Activated T-cell treated with anti-CD3 and anti-CD28 coated beads, Interleukin-2, amount 50 U/mL, for 1 hour (primary cell): Measurements from ENCODE around the gene IGLON5.
A peak's percentile ranks its signal among the peaks of the same experiment; 100 is the strongest.

Experiments
- DNase-seq: peaks from one replicate; pipeline ENCODE4 v3.0.0-alpha.2; 2020

The IGLON5 gene

DNA sequence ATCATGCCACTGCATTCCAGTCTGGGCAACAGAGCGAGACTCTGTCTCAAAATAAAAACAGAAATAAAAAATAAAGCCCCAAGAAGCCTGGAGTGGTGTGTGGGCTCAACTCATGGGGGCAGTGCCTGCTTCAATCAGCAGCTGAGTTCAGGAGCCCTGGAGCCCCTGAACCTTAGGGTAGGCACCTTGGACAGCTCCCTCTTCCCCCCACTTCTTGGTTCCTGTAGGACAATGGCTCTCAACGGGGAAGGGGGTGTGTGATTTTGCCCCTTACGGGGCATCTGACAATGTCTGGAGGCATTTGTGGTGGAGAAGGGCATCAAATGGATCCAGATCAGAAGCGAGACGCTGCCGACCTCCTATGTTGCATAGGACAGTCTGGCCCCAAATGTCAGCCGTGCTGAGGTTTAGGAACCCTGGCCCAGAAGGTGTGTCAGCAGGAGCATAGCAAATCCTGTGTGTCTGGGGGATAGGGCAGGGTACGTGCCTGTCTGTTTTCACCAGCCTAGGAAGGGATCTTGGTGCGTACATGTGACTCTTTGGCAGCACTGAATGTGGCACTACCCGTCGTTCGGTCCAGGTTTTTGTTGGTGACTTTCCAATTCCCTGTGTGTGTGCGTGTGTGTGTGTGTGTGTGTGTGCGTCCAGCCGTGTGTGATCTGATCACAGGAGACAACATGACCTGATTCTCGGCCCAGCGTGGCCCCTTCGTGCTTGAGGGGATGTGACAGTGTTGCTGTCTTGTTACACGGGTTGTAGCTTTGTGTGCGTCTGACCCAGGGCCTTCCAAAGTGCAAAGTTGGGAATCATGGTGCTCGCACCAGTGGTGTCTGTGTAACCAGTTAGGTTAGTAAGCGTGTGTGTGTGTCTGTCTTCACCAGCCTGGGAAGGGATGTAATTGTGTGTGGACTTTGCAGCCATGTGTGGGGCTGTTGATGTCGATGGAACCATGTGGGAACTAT is 7.5 kb downstream of the IGLON5 start:
- DNase-seq: no peak

DNA sequence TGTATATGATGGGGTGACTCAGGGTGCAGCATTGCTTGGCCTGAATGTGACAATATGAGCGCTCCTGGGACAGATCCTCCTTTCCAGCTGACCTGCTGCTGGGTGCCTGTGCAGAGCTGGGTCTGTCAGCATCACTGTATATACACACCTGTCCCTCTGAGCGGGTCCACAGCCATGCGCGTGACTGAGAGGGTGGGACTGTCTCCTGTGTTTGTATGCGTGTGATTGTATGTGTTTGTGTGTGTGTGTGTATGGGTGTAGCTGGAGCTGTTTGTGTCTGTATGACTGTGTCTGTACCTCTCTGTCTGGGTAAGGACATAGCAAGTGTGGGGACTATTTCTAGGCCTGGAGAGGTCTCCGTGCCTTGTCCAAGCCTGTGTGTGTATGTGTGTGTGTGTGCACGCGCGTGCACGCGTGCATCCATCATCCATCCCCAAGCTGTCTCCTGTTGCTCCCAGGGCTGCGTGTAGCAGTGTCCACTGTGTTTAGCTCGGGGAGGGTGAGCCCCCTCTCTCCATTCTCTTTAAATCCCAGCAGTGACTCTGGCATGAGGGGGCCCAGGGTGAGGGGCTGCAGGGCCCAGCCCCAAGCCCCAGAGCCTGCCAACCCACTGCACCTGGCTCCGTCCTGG is 8.3 kb downstream of the IGLON5 start:
- DNase-seq: no peak

DNA sequence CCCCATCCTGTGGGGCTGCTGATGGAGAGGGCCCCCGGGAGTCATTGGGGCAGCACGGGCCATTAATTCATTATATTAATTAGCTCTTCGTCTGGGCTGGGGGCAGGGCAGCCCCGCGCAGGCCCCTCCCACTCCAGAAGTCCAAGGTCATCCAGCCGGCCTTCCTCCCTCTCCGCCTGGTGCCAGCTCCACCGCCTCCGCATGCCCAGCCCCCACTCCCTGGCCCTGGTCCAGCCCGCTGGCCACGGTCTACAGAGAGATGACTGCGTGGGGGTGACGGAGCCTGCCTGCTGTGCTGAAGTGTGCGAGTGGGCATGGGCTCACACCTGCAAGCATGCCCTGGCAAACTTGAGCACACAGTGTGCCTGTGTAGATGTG is 8.8 kb downstream of the IGLON5 start:
- DNase-seq: no peak

DNA sequence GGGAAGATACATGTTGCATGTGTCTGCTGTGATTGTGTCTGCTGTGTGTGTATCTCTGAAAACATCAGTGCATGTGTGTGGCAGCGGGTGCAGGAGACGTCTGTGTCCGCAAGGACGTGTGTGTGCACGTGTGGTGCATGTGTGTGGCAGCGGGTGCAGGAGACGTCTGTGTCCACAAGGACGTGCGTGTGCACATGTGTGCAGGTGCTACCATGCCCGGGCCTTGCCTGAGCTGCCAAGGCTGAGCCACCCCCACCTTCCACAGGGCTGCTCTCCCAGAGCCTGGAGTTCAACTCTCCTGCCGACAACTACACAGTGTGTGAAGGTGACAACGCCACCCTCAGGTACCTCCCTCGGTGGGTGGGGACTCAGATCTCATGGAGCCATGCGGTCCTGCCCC is 10.4 kb downstream of the IGLON5 start:
- DNase-seq: no peak

DNA sequence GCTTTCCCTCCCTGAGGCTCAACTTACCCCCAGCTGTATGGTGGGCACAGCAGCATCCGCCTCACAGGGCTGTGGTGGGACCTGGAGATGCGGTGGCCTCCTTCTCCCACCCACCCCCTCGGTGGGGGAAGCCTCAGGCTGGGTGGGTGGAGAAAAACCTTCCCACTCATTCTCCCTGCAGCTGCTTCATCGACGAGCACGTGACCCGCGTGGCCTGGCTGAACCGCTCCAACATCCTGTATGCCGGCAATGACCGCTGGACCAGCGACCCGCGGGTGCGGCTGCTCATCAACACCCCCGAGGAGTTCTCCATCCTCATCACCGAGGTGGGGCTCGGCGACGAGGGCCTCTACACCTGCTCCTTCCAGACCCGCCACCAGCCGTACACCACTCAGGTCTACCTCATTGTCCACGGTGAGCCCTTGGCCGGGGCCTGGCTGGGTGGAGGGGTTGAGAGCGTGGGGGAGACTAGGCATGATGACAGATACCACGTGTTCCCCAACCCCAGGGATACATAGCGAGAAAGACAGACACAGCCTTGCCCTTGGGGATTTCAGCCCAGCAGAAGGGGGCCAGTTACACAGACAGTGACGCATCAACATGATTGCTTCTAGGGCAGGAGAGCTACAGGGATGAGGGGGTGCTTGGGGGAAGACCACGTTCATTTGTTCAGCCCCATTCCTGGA is 12.2 kb downstream of the IGLON5 start:
- no peak for DNase-seq

DNA sequence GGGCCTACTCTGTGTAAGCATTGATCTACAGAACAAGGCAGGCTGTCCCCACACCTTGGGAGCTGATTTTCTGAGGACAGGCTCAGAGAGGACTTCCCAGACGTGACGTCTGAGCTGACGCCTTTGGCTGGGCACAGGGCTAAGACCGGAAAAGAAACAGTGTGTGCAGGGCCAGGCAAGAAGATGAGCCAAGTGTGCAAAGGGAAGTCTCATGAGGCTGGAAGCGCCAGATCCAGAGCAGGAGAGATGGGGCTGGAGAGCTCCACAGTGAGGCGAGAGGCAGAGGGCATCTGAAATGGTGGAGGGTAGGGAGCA is 12.7 kb downstream of the IGLON5 start:
- DNase-seq: no peak

DNA sequence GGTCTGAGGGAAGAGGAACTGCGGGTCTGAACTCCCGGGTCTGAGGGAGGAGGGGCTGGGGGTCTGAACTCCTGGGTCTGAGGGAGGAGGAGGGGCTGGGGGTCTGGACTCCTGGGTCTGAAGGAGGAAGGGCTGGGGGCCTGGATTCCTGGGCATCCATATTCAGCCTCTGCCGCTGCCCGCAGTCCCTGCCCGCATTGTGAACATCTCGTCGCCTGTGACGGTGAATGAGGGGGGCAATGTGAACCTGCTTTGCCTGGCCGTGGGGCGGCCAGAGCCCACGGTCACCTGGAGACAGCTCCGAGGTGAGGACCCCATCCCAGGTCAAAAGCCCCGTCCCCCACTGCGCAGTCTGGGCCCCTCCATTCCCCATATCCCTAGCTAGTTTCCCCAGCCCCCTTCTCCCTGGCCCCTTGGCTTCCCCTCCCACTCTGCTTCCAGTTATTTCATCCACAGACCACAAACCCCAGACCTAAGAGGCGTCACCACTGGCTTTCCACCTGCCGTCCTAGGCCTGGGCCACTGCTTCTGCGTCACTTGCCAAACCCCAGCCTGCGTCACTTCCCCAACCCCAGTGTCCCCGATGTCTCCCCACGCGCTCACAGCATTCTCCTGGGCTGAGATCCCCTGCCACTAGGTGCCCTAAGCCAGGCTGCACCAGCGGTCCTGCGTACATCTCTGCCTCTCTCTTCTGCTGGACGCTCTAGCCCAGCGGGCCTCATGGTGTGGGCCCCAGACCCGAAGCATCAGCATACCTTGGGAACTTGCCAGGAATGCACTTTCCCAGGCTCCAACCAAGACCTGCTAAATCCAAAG is 13.9 kb downstream of the IGLON5 start:
- no peak for DNase-seq

DNA sequence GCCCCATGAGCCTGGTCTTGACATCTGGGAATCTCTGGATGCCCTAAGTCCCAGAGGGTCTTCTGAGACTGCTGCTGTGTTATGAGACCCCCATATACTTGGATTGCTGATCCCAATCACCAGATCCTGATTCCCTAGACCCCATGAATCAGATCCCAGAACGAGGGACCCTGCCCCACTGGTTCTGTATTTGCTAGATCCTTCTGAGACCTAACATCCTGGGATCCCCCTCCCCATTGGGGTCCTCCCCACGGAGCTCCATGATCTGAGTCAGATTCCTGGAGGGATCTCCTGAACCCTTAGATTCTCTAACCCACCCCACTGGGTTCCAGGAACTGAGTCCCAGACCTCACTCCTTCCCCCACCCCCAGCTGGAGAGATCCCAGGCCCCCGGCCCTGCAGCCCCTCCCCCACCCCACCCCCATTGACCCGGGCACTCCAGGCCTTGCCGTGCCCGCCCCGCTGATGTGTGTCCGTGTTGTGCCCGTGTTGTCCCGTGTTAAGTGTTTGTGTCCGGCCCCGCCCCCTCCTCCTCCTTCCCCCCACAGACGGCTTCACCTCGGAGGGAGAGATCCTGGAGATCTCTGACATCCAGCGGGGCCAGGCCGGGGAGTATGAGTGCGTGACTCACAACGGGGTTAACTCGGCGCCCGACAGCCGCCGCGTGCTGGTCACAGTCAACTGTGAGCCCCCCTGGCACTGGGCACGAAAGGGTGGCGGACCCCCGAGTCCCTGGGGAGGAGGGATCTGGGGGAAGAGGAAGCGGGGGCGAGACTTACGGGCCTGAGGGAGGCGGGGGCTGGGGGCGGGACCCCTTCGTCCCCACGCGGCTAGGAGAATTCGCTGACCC is 15.0 kb downstream of the IGLON5 start:
- DNase-seq: no peak

DNA sequence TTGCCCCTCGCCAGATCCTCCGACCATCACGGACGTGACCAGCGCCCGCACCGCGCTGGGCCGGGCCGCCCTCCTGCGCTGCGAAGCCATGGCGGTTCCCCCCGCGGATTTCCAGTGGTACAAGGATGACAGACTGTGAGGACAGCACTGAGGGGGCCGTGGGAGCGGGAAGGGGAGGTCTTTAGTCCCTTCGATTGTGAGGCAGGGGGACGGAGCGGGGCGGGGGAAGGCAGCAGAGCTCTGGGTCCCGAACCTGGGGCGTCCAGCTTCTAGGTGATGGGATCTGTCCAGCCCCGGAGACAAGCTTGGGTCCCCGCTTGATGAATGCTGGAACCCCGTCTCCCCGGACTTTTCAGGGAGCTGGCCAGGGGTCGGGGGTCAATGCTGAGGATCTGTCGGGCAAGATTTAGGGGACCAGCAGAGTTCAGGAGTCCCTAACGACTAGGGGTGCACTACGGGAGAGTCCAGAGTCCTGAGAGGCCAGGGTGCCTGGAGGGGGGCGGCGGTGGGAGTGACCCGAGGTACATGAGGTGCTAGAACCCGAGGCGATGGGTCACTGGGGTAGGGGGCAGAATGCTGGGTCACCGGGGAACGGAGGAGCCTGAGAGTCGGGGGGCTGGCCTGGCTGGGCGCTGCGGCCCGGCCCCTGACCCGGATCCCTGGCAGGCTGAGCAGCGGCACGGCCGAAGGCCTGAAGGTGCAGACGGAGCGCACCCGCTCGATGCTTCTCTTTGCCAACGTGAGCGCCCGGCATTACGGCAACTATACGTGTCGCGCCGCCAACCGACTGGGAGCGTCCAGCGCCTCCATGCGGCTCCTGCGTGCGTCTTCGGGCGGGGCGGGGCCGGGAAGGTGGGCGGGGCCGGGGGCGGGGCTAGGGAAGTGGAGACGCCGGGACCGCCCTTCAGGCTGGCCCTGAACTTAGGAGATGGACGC is 15.9 kb downstream of the IGLON5 start:
- peak; percentile 49 for DNase-seq

DNA sequence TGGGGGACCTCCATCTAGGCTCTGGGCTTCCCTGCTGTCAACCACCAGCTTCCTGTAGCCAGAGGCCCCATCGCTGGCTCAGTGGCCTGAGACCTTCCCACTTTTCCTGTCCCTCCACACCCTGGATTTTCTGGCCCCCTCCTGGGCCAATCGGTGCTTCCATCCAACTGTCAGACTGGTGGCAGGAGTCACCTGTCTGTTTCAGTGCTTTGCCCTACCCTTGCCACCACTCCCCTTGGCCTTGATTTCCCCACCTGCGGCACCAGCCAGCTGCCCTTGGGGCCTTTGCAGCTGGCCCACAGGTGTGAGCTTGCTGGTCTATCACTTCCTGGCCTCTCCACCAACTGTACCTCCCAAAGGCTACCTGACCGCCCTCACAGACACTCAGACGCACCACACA is 18.0 kb downstream of the IGLON5 start:
- no peak for DNase-seq

DNA sequence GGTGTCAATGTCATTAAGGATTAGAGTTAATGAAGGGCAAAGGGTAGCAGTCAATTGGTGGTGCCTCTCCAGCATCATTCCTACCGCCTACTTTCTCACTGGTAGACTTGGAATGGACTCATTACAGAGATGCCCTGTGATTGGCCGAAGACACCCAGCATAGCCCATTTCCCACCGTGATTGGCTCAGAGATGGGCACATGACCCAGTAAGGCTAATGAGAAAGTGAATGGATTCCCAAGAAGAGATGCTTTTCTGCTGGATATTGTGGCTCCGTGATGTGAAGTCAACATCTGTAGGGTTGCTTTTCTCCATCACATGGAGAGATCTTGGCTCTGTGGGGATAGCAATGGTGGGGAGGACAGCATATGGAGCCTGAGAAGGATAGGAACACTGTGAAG is 18.9 kb downstream of the IGLON5 start:
- DNase-seq: no peak

DNA sequence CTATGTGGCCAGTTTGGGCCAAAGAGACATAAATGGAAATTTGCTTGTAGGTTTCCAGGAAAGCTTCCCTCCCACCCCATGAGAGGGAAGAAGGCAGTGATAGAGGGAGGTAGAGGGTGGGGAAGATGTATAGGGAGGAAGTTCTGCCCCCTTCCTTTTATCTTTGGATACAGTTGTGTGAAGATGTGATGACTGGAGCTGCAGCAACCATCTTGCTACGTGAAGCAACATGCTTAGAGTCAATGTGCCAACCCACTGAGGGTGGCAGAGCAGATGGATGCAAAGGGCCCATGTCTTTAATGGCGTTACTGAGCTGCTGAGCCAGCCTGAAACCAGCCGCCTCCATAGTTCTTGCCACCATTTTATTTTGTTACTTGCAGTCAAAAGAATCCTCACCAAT is 19.7 kb downstream of the IGLON5 start:
- DNase-seq: no peak

DNA sequence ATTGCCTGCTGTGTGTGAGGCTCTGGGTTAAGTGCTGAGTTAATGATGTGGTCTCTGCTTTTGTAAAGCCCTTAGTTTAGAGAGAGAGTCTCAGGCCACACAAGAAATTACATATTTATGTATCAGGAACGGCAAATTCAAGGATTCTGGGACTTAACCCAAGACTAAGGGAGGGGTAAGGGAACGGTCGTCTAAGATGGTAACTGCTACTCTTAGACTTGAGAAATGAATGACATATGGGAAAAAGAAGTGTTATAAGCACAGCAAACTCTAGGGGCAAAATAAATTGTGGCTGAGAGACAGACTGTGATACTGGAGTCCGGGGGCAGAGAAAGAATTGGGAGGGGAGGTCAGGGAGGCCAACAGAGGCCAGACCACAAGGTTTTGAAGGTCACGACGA is 20.3 kb downstream of the IGLON5 start:
- no peak for DNase-seq

DNA sequence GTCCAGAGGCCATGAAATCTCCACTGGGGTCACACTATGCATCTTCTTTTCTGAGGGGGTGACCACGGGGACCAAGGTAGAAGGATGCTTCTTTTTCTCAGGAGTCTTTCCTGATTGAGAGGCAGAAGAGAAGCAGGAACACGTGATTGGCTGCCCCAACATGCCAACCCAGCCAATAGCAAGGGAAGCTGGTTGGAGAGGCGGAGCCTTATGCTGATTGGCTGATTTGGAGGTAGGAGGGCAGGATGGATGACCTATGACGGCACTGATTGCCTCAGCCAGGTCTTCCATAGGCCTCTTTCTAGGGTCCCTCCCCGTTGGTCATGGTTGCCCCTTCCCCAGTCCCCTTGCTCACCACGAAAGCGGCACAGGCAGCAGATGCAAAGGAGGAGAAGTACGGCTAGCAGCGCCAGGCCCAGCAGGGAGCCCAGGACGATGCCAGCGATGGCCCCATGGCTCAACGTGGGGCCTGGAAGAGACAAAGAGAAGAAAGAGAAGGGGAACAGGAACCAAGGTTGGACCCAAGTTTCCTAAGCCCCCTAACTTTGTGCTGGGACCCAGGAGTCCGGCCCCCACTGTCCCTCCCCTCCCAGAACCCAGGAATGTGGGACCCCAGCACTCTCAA is 22.5 kb downstream of the IGLON5 start:
- DNase-seq: no peak

DNA sequence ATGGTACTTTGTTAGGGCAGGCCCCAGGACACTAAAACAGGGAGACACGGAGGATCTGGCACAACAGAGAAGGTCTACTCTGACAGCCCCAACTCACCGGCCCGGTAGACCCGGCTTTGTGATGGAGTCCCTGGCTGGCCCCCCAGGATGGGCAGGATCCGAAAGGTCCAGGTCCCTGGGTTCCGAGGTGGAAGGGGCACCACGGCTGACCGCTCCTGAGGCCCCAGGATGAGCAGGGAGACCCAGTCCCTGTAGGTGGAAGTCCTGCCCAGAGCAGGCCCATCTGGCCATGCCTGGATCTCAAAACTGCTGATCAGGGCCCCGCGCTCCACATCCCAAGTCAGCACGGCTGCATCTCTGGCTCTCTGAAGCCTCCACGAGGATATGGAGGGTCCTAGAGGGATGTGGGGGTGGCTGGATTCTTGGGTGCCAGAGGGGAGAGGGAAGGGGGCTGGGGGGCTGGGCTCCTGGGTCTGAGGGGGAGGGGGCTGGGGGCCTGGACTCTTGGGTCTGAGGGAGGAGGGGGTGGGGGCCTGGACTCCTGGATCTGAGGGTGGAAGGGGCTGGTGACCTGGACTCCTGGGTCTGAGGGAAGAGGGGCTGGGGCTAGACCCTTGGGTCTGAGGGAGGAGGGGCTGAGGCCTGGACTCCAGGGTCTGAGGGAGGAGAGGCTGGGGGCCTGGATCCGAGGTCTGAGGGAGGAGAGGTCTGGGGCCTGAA is 25.9 kb downstream of the IGLON5 start:
- DNase-seq: no peak

DNA sequence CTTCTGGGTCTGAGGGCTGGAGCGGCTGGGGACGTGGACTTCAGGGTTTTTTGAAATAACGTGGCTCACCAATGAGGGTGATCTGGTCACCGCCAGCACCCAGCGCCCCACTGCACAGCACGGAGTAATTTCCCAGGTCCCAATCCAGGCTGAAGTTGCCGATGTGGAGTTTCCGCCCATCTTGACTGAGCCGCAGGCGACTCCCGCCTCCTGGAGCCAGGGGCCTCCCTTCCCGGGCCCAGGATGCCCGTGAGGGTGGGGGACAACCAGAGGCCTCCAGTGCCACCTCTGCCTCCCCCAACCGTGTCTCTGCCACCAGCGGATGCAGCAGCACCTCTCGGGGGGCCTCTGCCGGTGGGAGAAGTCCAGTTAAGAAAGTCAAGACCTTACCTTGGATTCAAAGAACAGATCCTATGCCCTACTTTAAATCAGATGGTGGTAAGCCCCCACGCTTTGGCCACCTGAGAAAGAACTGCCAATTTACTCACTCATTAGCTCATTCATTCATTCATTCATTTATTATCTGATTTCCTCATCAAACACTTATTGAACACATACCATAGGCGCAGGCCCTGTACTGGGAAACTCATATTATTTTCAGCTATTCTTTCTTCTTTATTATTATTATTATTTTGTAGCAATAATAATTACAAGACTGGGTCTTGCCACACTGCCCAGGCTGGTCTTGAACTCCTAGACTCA is 26.6 kb downstream of the IGLON5 start:
- no peak for DNase-seq

DNA sequence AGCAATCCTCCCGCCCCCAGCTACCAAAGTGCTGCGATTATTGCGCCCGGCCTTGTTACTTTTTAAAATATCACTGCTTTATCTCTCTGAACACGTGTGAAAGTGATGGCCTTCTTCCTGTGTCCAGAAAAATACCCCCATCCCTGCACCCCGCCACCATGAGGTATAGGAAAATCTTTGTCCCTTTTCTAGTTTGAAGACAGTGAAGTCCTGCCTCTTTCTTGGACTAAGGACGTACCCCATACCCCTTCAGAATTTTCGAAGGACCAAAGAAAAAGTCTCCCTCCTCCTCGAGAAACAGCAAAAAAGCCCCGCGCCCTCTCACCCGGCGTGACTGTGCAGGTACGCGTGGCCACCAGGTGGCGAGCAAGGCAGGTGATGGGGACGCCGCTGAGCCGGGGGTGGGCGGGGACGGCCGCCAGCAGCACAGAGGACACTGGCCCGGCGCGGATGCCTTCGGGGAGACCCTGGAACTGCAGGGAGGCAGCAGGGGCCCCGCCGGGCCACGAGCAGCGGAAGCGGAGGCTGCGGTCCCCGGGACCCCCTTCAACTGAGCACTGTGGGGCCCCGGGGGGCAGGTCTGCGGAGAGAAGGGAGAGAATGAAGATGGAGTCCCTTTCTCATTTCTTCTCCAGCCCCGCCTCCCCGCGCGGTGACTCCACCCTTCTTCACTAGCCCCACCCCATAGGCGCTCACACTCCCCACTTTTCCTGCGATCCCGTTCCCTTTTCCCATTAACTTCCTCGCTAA is 27.3 kb downstream of the IGLON5 start:
- DNase-seq: peak; percentile 89

DNA sequence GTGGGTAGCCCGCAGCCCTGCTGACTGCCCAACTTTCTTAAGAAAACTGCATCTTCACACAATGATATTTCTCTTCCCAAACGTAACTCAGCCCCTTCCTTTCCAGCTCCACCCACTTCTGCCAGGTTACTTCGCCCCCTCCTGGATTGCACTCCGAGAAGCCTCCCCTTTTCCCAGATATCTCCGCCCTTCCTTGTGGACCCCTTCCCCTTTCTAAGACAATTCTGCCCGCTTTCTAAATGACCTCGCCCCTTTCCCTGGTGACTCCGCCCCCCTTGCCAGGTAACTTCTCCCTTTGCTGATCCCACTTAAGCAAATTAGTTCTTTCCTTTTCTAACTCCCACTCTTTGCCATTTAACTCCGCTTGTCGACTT is 27.9 kb downstream of the IGLON5 start:
- no peak for DNase-seq
